Neural cell (in vitro differentiated cells): ENCODE data around the gene TRIM23. TPM values are rescaled to one million over a fixed set of nuclear protein-coding genes. Genes with fewer than 3 reads are reported as not detected.

Source experiments
- H2AFZ ChIP-seq: fragments of 200-600, 300-800 bp; sonication (generic), shearing (Covaris generic); 2 replicates; pipeline ENCODE4 v1.6.0; 2014; ENCODE audit warnings: low read depth, mild to moderate bottlenecking, antibody characterized with exemption, low read length, moderate library complexity
- H3F3A ChIP-seq: fragments of 200-600 bp; shearing (Covaris generic); 2 replicates; pipeline ENCODE4 v1.6.1; 2016; ENCODE audit warnings: mild to moderate bottlenecking, moderate library complexity, mixed read lengths, antibody characterized with exemption, low read length; ENCODE audit not compliant: insufficient read depth, poor library complexity, severe bottlenecking
- H3K27ac ChIP-seq: fragments of 200-600, 300-800 bp; sonication (generic), shearing (Covaris generic); 2 replicates; pipeline ENCODE4 v1.5.1; 2014; ENCODE audit warnings: mild to moderate bottlenecking, low read length, moderate library complexity
- H3K27me3 ChIP-seq: fragments of 300-800, 200-600 bp; sonication (generic), shearing (Covaris generic); 2 replicates; pipeline ENCODE4 v1.6.0; 2014; ENCODE audit warnings: mild to moderate bottlenecking, low read depth, low read length, moderate library complexity; ENCODE audit not compliant: insufficient read depth
- H3K36me3 ChIP-seq: fragments of 300-800, 200-600 bp; sonication (generic), shearing (Covaris generic); 2 replicates; pipeline ENCODE4 v1.5.1; 2014; ENCODE audit warnings: mild to moderate bottlenecking, antibody characterized with exemption, low read length, moderate library complexity; ENCODE audit not compliant: insufficient read depth
- H3K4me2 ChIP-seq: fragments of 300-800, 200-600 bp; sonication (generic), shearing (Covaris generic); 2 replicates; pipeline ENCODE4 v1.6.0; 2014; ENCODE audit warnings: mild to moderate bottlenecking, low read length
- H3K4me3 ChIP-seq: fragments of 300-800, 200-600 bp; sonication (generic), shearing (Covaris generic); 2 replicates; pipeline ENCODE4 v1.5.1; 2014; ENCODE audit warnings: mild to moderate bottlenecking, low read length, moderate library complexity
- H3K79me2 ChIP-seq: fragments of 200-600 bp; shearing (Covaris generic); replicated peaks from 2 replicates; pipeline ENCODE4 v1.6.0; 2014; ENCODE audit warnings: mild to moderate bottlenecking, low read length, moderate library complexity; ENCODE audit not compliant: insufficient read depth
- H3K9ac ChIP-seq: fragments of 300-800, 200-600 bp; sonication (generic), shearing (Covaris generic); 2 replicates; pipeline ENCODE4 v1.6.1; 2016; ENCODE audit warnings: mild to moderate bottlenecking, low read length, mixed read lengths
- H3K9me2 ChIP-seq: fragments of 200-600 bp; shearing (Covaris generic); 2 replicates; pipeline ENCODE4 v1.6.1; 2016; ENCODE audit warnings: mild to moderate bottlenecking, low read length, mixed read lengths; ENCODE audit not compliant: insufficient read depth
- H3K9me3 ChIP-seq: fragments of 200-600, 300-800 bp; sonication (generic), shearing (Covaris generic); 2 replicates; pipeline ENCODE4 v1.6.1; 2016; ENCODE audit warnings: mild to moderate bottlenecking, mixed run types, low read length, moderate library complexity, mixed read lengths
- H4K20me1 ChIP-seq: fragments of 200-600 bp; shearing (Covaris generic); 2 replicates; pipeline ENCODE4 v1.6.1; 2016; ENCODE audit warnings: mild to moderate bottlenecking, mixed run types; ENCODE audit not compliant: insufficient read depth
- CTCF ChIP-seq: fragments of 450-650 bp; IDR thresholded peaks from 2 replicates; pipeline ENCODE4 v1.5.1; 2014; ENCODE audit warnings: antibody characterized with exemption, mild to moderate bottlenecking, moderate library complexity; ENCODE audit not compliant: poor library complexity, severe bottlenecking
- EP300 ChIP-seq: fragments of 450-650 bp; conservative IDR thresholded peaks from 2 replicates; pipeline ENCODE4 v1.6.1; 2014; ENCODE audit warnings: antibody characterized with exemption, mild to moderate bottlenecking, moderate library complexity; ENCODE audit not compliant: poor library complexity, severe bottlenecking
- EZH2 ChIP-seq: fragments of 200-600, 300-800 bp; shearing (Covaris generic), sonication (generic); IDR thresholded peaks from 2 replicates; pipeline ENCODE4 v1.6.1; 2014; ENCODE audit warnings: antibody characterized with exemption, low read length, borderline replicate concordance, mild to moderate bottlenecking; ENCODE audit not compliant: insufficient read depth, poor library complexity, severe bottlenecking
- MXI1 ChIP-seq: fragments of 450-650 bp; conservative IDR thresholded peaks from 2 replicates; pipeline ENCODE4 v1.6.1; 2014; ENCODE audit warnings: antibody characterized with exemption, mild to moderate bottlenecking; ENCODE audit not compliant: poor library complexity, severe bottlenecking
- POLR2AphosphoS5 ChIP-seq: IDR thresholded peaks from 2 replicates; pipeline ENCODE4 v1.6.1; 2012
- RAD21 ChIP-seq: fragments of 450-650 bp; conservative IDR thresholded peaks from 2 replicates; pipeline ENCODE4 v1.6.1; 2014; ENCODE audit warnings: antibody characterized with exemption, mild to moderate bottlenecking, moderate library complexity
- REST ChIP-seq: IDR thresholded peaks from 2 replicates; pipeline ENCODE4 v1.6.1; 2012; ENCODE audit warnings: borderline replicate concordance
- SMC3 ChIP-seq: fragments of 450-650 bp; conservative IDR thresholded peaks from 2 replicates; pipeline ENCODE4 v1.6.1; 2014; ENCODE audit warnings: antibody characterized with exemption, mild to moderate bottlenecking, moderate library complexity; ENCODE audit not compliant: poor library complexity
- TAF1 ChIP-seq: IDR thresholded peaks from 2 replicates; pipeline ENCODE4 v1.6.1; 2012; ENCODE audit warnings: low read depth
- polyA plus RNA-seq: library from polyadenylated mRNA; depleted of rRNA; stranded (reverse); fragments of >200 nt; gene quantifications from 2 replicates; pipeline ENCODE4 v1.2.3, GENCODE V29; 2014

Gene TRIM23
- polyA plus RNA-seq, 1 donor from 2014 or later, result 29.0 TPM

- Histone ChIP-seq H3K27ac (peak overlapping the region; percentile 92), H3K27me3 (no peaks in the 10 kb centered on the region), H3K9me3 (no peaks in the 10 kb centered on the region), H3K9ac (peak overlapping the region; percentile 79), H3K36me3 (no peaks in the 10 kb centered on the region), H3K4me2 (peak overlapping the region; percentile 79), H3K9me2 (no peaks in the 10 kb centered on the region), H3K4me3 (peak overlapping the region; percentile 77), H4K20me1 (no peaks in the 10 kb centered on the region), H3F3A (peaks cover 3% of the 10 kb centered on the region), H3K79me2 (peaks cover 55% of the 10 kb centered on the region), H2AFZ (peak overlapping the region; percentile 86)
- TF ChIP-seq REST (no peak), EP300 (no peak), POLR2AphosphoS5 (no peak), RAD21 (no peak), CTCF (no peak), SMC3 (no peak), MXI1 (no peak), EZH2 (no peak), TAF1 (no peak)
These were observed 60.4 kb downstream of the TRIM23 start for GRCh38 chr5:65563777-65564176.

- TF ChIP-seq CTCF (no peak), MXI1 (peak; percentile 95), REST (peak; percentile 88), EP300 (peak; percentile 57), SMC3 (peak; percentile 55), POLR2AphosphoS5 (peak; percentile 93), EZH2 (no peak), TAF1 (peak; percentile 80), RAD21 (peak; percentile 61)
- Histone ChIP-seq H3K9me3 (no peaks in the 10 kb centered on the region), H3K9me2 (no peaks in the 10 kb centered on the region), H3K79me2 (peaks cover 55% of the 10 kb centered on the region), H3K27me3 (no peaks in the 10 kb centered on the region), H3K36me3 (no peaks in the 10 kb centered on the region), H2AFZ (peak within 1 kb of the TSS; percentile 90), H3F3A (peaks cover 3% of the 10 kb centered on the region), H3K4me2 (peak within 1 kb of the TSS; percentile 79), H3K4me3 (peak within 1 kb of the TSS; percentile 77), H3K27ac (peak within 1 kb of the TSS; percentile 92), H4K20me1 (no peaks in the 10 kb centered on the region), H3K9ac (peak within 1 kb of the TSS; percentile 79)
These were observed 61.1 kb downstream of the TRIM23 start, which contains the start of the genes CENPK and PPWD1 for GRCh38 chr5:65562731-65563701. CENPK (minus strand) TSS chr5:65563168; CDS start chr5:65554907, 8,261 bp downstream. PPWD1 (plus strand) TSS chr5:65563296; CDS start chr5:65563311, 15 bp downstream.
